OCI-LY3 (cell line): ENCODE data around the gene SARS1.

Source experiments
- CTCF ChIP-seq: fragments of 200-600, 300-600 bp; sonication (generic); IDR thresholded peaks from 2 replicates; pipeline ENCODE4 v1.5.1; 2014; ENCODE audit warnings: antibody characterized with exemption, low read length, low read depth
- EZH2phosphoT487 ChIP-seq: fragments of 200-600 bp; shearing (Covaris generic); IDR thresholded peaks from 2 replicates; pipeline ENCODE4 v1.6.1; 2018; ENCODE audit warnings: antibody characterized with exemption, mixed run types, low read depth

- no peak for TF ChIP-seq CTCF
- no peak for TF ChIP-seq EZH2phosphoT487
These were observed 57.7 kb downstream of the SARS1 start for GRCh38 chr1:109271458-109271857.
